Peyer's patch (tissue), 4 donors: ENCODE data around the gene LGI2. TPM values are rescaled to one million over a fixed set of nuclear protein-coding genes. Genes with fewer than 3 reads are reported as not detected.
A peak's percentile ranks its signal among the peaks of the same experiment; 100 is the strongest.

ENCODE experiments used
- DNase-seq, 3 donors: peaks; one replicate each; pipeline ENCODE4 v3.0.0-alpha.2; 2017 to 2019
- H3K27ac ChIP-seq, 4 donors: fragments of 200-600 bp; sonication (generic); one replicate each; pipeline ENCODE4 v1.5.1; 2016 to 2019
- H3K27me3 ChIP-seq, 2 donors: fragments of 200-600 bp; sonication (generic); one replicate each; pipeline ENCODE4 v1.5.1; 2019
- H3K36me3 ChIP-seq, 3 donors: fragments of 200-600 bp; sonication (generic); one replicate each; pipeline ENCODE4 v1.5.1; 2016 to 2019
- H3K4me1 ChIP-seq, 4 donors: fragments of 200-600 bp; sonication (generic); one replicate each; pipeline ENCODE4 v1.5.1; 2016 to 2019
- H3K4me3 ChIP-seq, 4 donors: fragments of 200-600 bp; sonication (generic); 1 replicate in 3 of 4; 2 replicates in 1 of 4; pipeline ENCODE4 v1.5.1; 2016 to 2019; ENCODE audit warnings: mild to moderate bottlenecking in 1 of 4
- H3K9me3 ChIP-seq, 4 donors: fragments of 200-600 bp; sonication (generic); one replicate each; pipeline ENCODE4 v1.5.1; 2016 to 2019; ENCODE audit warnings: mild to moderate bottlenecking in 1 of 4
- CTCF ChIP-seq, 6 experiments: fragments of 450-650 bp in 4 of 6; fragments of 200-600 bp in 2 of 6; sonication (generic) in 1 of 6; IDR thresholded peaks; one replicate each; pipeline ENCODE4 v1.5.1; 2017 to 2019; ENCODE audit warnings: antibody characterized with exemption in 6 of 6, mild to moderate bottlenecking in 3 of 6, moderate library complexity in 1 of 6
- POLR2A ChIP-seq, 2 donors: fragments of 450-650 bp; IDR thresholded peaks; one replicate each; pipeline ENCODE4 v1.5.1; 2017; ENCODE audit warnings: antibody characterized with exemption in 2 of 2, mild to moderate bottlenecking in 2 of 2, moderate library complexity in 2 of 2
- total RNA-seq, 4 donors: library from RNA; depleted of rRNA; stranded (reverse); fragments of >200 nt; gene quantifications; one replicate each; pipeline ENCODE4 v1.1.0, GENCODE V29; 2016

The LGI2 gene, protein sequence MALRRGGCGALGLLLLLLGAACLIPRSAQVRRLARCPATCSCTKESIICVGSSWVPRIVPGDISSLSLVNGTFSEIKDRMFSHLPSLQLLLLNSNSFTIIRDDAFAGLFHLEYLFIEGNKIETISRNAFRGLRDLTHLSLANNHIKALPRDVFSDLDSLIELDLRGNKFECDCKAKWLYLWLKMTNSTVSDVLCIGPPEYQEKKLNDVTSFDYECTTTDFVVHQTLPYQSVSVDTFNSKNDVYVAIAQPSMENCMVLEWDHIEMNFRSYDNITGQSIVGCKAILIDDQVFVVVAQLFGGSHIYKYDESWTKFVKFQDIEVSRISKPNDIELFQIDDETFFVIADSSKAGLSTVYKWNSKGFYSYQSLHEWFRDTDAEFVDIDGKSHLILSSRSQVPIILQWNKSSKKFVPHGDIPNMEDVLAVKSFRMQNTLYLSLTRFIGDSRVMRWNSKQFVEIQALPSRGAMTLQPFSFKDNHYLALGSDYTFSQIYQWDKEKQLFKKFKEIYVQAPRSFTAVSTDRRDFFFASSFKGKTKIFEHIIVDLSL
- under 1 TPM in 3 of 4 donors, not detected in 1; 0.40 to 0.83 (median 0.66) TPM for total RNA-seq

- H3K27ac ChIP-seq = peak within 1 kb of the TSS in 2 of 4 donors; percentile 55 to 58
- TF ChIP-seq POLR2A (IDR thresholded peaks at IDR 0.05) (no peak), CTCF (IDR thresholded peaks at IDR 0.05) (no peak)
- DNase-seq = no peak
Measured at GRCh38 chr4:25030277-25031076, at the start of gene LGI2. Gene LGI2, minus strand, starts transcription at chr4:25030946. Its CDS starts 253 bp downstream, at chr4:25030693.

GRCh38 chr4:25078523-25078922 lies 47.8 kb upstream of the LGI2 start:
- H3K4me3 ChIP-seq = no peak overlapping the region
- H3K36me3 ChIP-seq = no peaks in the 10 kb centered on the region
- DNase-seq = no peak
- no peaks in the 10 kb centered on the region for H3K4me1 ChIP-seq
- no peak overlapping the region for H3K27ac ChIP-seq
- no peaks in the 10 kb centered on the region for H3K9me3 ChIP-seq
- no peaks in the 10 kb centered on the region for H3K27me3 ChIP-seq
- TF ChIP-seq POLR2A (IDR thresholded peaks at IDR 0.05) = no peak
- TF ChIP-seq CTCF (IDR thresholded peaks at IDR 0.05) = no peak

More at GRCh38 chr4:25030277-25031076, at the start of gene LGI2:
- no peaks in the 10 kb centered on the region for H3K27me3 ChIP-seq
- peaks cover 0 to 5% (median 0%) of the 10 kb centered on the region in 4 donors for H3K9me3 ChIP-seq
- H3K4me3 ChIP-seq = peak within 1 kb of the TSS; percentile 18 to 58 (median 47)
- peaks cover 0 to 17% (median 0%) of the 10 kb centered on the region in 4 donors for H3K4me1 ChIP-seq
- H3K36me3 ChIP-seq = no peaks in the 10 kb centered on the region

- Histone ChIP-seq H3K9me3 (no peaks in the 10 kb centered on the region), H3K36me3 (no peaks in the 10 kb centered on the region), H3K27ac (no peak overlapping the region), H3K27me3 (no peaks in the 10 kb centered on the region), H3K4me1 (no peaks in the 10 kb centered on the region), H3K4me3 (no peak overlapping the region)
- TF ChIP-seq POLR2A (IDR thresholded peaks at IDR 0.05) = no peak
- TF ChIP-seq CTCF (IDR thresholded peaks at IDR 0.05) = no peak
- DNase-seq = no peak
Measured at GRCh38 chr4:25076625-25077398, 46.1 kb upstream of the LGI2 start.

DNA sequence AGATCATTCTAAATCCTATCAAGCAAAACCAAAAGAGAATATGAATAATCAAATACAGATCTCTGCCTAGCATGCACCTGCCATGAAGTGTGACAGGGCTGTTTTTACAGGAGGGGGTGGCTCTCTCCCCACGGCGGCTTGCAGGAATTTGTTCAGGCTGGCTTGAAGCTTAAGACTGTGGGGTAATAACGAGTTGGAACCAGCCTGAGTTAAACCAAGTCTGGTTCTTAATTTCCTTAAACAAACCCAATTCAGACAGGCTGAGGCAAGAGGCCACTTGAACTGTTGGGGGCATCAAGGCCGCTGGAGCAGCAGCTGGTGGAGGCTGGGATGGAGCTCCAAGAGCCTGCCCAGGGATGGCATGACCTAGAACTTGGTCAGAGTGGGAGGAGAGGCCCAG lies 45.1 kb upstream of the LGI2 start:
- Histone ChIP-seq H3K9me3 (no peaks in the 10 kb centered on the region), H3K4me3 (no peak overlapping the region), H3K27me3 (no peaks in the 10 kb centered on the region), H3K4me1 (no peaks in the 10 kb centered on the region), H3K36me3 (no peaks in the 10 kb centered on the region), H3K27ac (no peak overlapping the region)
- no peak for DNase-seq
- no peak for TF ChIP-seq CTCF (IDR thresholded peaks at IDR 0.05)
- TF ChIP-seq POLR2A (IDR thresholded peaks at IDR 0.05) = no peak

GRCh38 chr4:25075129-25075528 lies 44.4 kb upstream of the LGI2 start:
- no peaks in the 10 kb centered on the region for H3K4me1 ChIP-seq
- TF ChIP-seq CTCF (IDR thresholded peaks at IDR 0.05) (no peak), POLR2A (IDR thresholded peaks at IDR 0.05) (no peak)
- no peaks in the 10 kb centered on the region for H3K36me3 ChIP-seq
- H3K27ac ChIP-seq = no peak overlapping the region
- DNase-seq = no peak
- H3K9me3 ChIP-seq = no peaks in the 10 kb centered on the region
- H3K27me3 ChIP-seq = no peaks in the 10 kb centered on the region
- no peak overlapping the region for H3K4me3 ChIP-seq
